Type B pancreatic cell (in vitro differentiated cells): ENCODE measurements around the gene KIAA0232. TPM values are rescaled to one million over a fixed set of nuclear protein-coding genes. Genes with fewer than 3 reads are reported as not detected.

Experiments
- DNase-seq: peaks from one replicate; pipeline ENCODE4 v3.0.0; 2021; ENCODE audit warnings: mixed read lengths; ENCODE audit not compliant: unreplicated experiment; ENCODE audit errors: extremely low spot score
- H3K27ac Mint-ChIP-seq: 2 replicates; pipeline ENCODE4 v1.8.0; 2021; ENCODE audit warnings: mild to moderate bottlenecking, mixed read lengths
- H3K27me3 Mint-ChIP-seq: 2 replicates; pipeline ENCODE4 v1.8.0; 2021; ENCODE audit warnings: mixed read lengths
- H3K36me3 Mint-ChIP-seq: 2 replicates; pipeline ENCODE4 v1.8.0; 2021; ENCODE audit warnings: mixed read lengths
- H3K4me1 Mint-ChIP-seq: one replicate; pipeline ENCODE4 v1.8.0; 2021; ENCODE audit warnings: mixed read lengths; ENCODE audit not compliant: unreplicated experiment
- H3K4me3 Mint-ChIP-seq: 2 replicates; pipeline ENCODE4 v1.8.0; 2021; ENCODE audit warnings: mild to moderate bottlenecking, mixed read lengths
- H3K9me3 Mint-ChIP-seq: 2 replicates; pipeline ENCODE4 v1.8.0; 2021; ENCODE audit warnings: mixed read lengths
- CTCF ChIP-seq: fragments of 200-600 bp; sonication (generic); conservative IDR thresholded peaks from 2 replicates; pipeline ENCODE4 v1.5.0; 2021; ENCODE audit warnings: antibody characterized with exemption, mild to moderate bottlenecking
- total RNA-seq: library from RNA; stranded (reverse); gene quantifications from 2 replicates; pipeline ENCODE4 v1.2.1, GENCODE V29; 2021; ENCODE audit warnings: low replicate concordance

The KIAA0232 gene
- total RNA-seq, 1 donor from 2014 or later, result 35.9 TPM

DNA sequence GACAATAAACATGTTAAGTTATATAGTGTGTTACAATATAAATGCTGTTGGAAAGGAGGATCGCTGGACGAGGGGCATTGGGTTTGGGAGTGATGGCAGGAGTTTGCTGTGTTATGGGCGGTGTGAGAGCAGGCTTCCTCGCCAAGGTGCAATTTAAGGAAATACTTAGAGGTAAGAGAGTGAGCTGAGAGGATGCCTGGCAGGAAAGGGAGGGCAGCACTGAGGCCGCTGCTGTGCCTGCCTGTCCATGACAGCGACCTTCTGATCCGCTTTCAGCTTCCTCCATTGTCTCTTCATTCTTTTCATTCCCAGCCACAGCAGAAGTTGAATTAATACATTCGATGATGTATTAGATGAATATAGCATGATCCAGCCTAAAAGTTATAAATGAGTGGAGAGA is 85.9 kb downstream of the KIAA0232 start:
- H3K27me3 Mint-ChIP-seq, result no peaks in the 10 kb centered on the region
- no peak for DNase-seq
- no peaks in the 10 kb centered on the region for H3K4me1 Mint-ChIP-seq
- no peaks in the 10 kb centered on the region for H3K9me3 Mint-ChIP-seq
- no peak overlapping the region for H3K27ac Mint-ChIP-seq
- no peak overlapping the region for H3K4me3 Mint-ChIP-seq
- H3K36me3 Mint-ChIP-seq, result peaks cover 33% of the 10 kb centered on the region
- TF ChIP-seq CTCF, result no peak

DNA sequence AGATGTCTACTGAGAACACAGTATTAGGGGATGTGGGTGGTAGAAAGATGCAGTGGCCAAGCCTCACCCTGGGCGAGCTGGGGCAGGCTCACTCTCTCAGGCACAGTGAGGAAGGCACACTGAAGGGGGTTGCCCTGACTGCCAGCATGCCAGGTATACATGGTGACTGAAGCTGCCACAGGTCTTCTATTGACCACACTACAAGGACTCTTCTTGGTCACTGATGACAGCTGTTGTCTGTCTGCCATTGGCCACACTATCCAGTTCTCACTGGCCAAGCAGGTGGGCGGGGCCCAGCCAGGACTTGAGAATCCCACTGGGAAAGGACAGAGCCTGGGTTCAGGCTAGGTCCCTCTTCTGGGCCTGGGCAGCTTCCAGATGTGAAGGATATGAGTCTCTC is 87.4 kb downstream of the KIAA0232 start:
- Mint-ChIP-seq H3K9me3 (no peaks in the 10 kb centered on the region), H3K27me3 (no peaks in the 10 kb centered on the region), H3K4me3 (no peak overlapping the region), H3K36me3 (peaks cover 25% of the 10 kb centered on the region), H3K4me1 (no peaks in the 10 kb centered on the region), H3K27ac (no peak overlapping the region)
- no peak for DNase-seq
- TF ChIP-seq CTCF, result no peak

DNA sequence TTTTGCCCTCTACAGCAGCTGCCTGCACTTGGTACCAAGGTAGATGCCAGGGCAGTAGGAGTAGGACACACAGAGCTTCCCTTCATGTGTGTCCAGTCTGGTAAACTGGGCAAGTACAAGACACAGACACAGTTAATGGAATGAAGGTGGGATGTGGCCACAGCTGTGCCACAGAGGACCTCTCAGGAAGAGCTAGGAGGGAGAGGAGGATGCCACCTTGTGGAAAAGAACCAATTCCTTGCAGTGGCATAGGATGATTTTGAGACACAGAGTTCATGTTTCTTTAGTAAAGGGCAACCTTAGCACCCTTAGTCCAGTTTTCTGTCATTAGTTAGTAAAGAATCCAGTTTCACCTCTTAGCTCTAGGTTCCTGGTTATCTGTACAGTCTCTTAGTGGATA is 90.8 kb downstream of the KIAA0232 start:
- Mint-ChIP-seq H3K9me3 (no peaks in the 10 kb centered on the region), H3K4me1 (no peaks in the 10 kb centered on the region), H3K27me3 (no peaks in the 10 kb centered on the region), H3K4me3 (no peak overlapping the region), H3K36me3 (peaks cover 27% of the 10 kb centered on the region), H3K27ac (no peak overlapping the region)
- no peak for TF ChIP-seq CTCF
- no peak for DNase-seq

GRCh38 chr4:6873792-6874461 is 91.4 kb downstream of the KIAA0232 start:
- Mint-ChIP-seq H3K36me3 (peaks cover 28% of the 10 kb centered on the region), H3K4me3 (no peak overlapping the region), H3K27me3 (no peaks in the 10 kb centered on the region), H3K4me1 (no peaks in the 10 kb centered on the region), H3K27ac (no peak overlapping the region), H3K9me3 (no peaks in the 10 kb centered on the region)
- peak; percentile 85 for TF ChIP-seq CTCF
- no peak for DNase-seq

GRCh38 chr4:6874981-6875380 is 92.5 kb downstream of the KIAA0232 start:
- Mint-ChIP-seq H3K27ac (no peak overlapping the region), H3K27me3 (no peaks in the 10 kb centered on the region), H3K36me3 (peaks cover 30% of the 10 kb centered on the region), H3K4me1 (no peaks in the 10 kb centered on the region), H3K4me3 (no peak overlapping the region), H3K9me3 (no peaks in the 10 kb centered on the region)
- TF ChIP-seq CTCF, result no peak
- no peak for DNase-seq

DNA sequence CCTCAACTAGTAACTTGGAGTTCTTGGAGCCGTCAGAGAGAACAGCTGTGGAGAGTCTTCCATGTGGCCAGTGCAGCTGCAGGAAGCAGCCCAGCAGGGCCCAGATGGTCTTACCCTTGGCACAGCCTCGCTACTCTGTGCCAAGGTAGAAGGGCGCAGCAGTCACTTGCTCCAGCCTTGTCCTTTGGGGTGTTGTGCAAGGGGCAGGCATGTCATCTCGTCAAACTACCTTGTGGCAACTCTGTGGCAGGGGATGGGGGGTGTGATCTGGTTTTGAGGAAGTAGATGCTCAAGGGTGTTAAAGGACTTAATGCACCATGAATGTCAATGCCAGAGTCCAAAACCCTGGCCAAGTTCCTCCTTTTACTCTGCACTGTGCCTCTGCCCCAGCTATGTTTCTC is 92.9 kb downstream of the KIAA0232 start:
- H3K9me3 Mint-ChIP-seq, result no peaks in the 10 kb centered on the region
- H3K27me3 Mint-ChIP-seq, result no peaks in the 10 kb centered on the region
- TF ChIP-seq CTCF, result no peak
- no peak for DNase-seq
- peaks cover 30% of the 10 kb centered on the region for H3K36me3 Mint-ChIP-seq
- no peak overlapping the region for H3K27ac Mint-ChIP-seq
- H3K4me3 Mint-ChIP-seq, result no peak overlapping the region
- H3K4me1 Mint-ChIP-seq, result no peaks in the 10 kb centered on the region
